KOPT-K1 (cell line): ENCODE results near the gene CYB5R2.

ENCODE experiments used
- H3K27ac ChIP-seq: fragments of 200-600 bp; sonication (generic); 2 replicates; pipeline ENCODE4 v1.5.1; 2016; ENCODE audit warnings: antibody characterized with exemption, mild to moderate bottlenecking, low read depth, low read length; ENCODE audit not compliant: poor library complexity, severe bottlenecking
- H3K36me3 ChIP-seq: fragments of 200-600 bp; sonication (generic); 2 replicates; pipeline ENCODE4 v1.5.1; 2017; ENCODE audit warnings: antibody characterized with exemption, mild to moderate bottlenecking, low read length, moderate library complexity; ENCODE audit not compliant: insufficient read depth
- H3K9me3 ChIP-seq: fragments of 200-600 bp; sonication (generic); 2 replicates; pipeline ENCODE4 v1.5.1; 2017; ENCODE audit warnings: antibody characterized with exemption, low read length, mild to moderate bottlenecking; ENCODE audit not compliant: insufficient read depth, poor library complexity, severe bottlenecking

CYB5R2 gene

DNA sequence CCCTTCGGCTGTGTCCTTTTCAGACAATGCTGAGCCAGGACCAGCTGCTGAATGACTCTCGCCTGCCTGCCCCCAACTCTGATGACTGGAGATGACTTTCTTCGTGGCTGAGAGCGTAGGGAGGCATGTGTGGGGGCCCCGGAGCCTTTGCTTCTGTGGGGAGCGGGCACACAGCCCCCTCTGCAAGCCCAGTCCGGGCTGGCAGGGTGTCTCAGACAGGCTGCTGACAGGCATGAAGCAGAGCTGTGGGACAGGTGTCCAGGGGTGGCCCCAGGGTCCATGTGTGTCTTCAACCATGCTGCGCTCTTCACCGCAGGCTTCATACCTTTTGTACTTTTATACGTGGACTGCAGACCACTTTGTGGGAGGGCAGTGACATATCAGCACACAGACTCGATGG lies 16.6 kb downstream of the CYB5R2 start:
- Histone ChIP-seq H3K36me3 (no peaks in the 10 kb centered on the region), H3K27ac (no peak overlapping the region), H3K9me3 (no peaks in the 10 kb centered on the region)

DNA sequence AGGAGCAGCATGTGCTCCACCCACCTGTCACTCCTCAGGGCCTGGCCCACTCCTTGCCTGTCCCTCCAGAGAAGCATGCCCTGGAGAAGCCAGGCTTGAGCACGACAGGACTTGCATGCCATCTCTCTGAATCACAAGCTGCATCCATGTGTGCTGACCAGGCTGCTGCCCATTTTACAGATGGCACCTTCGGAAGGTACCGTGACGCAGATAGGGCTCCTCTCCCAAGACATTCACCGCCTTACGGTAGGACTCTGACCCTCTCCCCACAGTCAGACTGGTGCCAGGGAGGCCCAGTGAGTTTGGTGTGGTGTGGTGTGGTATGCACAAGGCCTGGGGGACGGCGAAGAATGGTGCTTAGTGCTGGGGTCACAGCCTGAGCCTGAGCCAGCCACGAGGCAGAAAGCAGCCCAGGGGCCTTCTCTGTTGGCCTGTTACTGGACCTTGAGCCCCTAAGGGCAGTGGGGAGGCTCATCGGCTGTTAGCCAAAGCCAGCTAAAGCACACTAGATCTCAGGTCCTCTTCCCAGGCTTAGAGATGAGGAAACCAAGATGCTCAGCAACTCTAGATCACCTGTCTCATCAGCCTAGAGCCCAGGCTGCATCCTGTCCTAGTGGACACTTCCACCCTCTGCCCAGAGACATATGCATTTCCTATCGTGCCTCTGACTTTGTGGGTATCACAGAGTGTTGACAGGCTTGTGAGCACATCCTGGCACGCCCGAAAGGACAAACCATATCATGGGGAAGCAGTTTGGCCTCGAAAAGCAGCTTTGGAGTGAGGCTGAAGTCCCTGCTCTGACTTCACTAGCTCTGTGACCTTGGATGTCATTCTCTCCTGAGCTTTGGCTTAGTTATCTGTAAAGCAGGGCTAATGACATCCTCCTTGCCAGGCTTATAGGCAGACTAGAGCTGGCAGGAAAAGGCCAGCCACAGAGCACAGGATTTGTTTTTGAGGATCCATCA lies 17.8 kb downstream of the CYB5R2 start:
- Histone ChIP-seq H3K36me3 (no peaks in the 10 kb centered on the region), H3K27ac (no peak overlapping the region)

DNA sequence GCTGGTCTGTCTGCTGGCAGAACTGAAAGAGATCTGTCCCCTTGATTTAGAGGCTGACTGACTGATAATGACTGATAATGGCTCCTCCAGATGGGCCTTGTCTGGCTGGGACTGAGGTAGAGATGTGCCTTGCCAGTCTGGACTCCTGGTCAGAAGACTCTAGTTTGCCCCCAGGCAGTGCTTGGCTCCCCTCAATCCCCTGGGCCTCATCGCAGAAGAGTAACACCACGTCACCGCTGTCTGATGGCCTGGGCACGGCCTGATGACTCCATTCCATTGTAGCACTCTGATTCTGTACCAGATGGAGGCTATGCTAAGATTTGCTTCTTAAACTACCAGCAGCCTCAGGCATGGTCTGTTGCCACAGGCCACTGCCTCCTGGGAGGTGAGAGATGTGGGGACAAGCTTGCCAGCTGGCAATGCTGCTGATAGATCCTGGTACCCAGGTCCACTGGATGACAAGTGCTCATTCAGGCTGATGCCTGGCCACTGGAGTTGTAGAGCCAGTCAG lies 19.1 kb downstream of the CYB5R2 start:
- Histone ChIP-seq H3K9me3 (no peaks in the 10 kb centered on the region), H3K27ac (no peak overlapping the region), H3K36me3 (no peaks in the 10 kb centered on the region)

More for the DNA sequence above, 17.8 kb downstream of the CYB5R2 start:
- no peaks in the 10 kb centered on the region for H3K9me3 ChIP-seq

DNA sequence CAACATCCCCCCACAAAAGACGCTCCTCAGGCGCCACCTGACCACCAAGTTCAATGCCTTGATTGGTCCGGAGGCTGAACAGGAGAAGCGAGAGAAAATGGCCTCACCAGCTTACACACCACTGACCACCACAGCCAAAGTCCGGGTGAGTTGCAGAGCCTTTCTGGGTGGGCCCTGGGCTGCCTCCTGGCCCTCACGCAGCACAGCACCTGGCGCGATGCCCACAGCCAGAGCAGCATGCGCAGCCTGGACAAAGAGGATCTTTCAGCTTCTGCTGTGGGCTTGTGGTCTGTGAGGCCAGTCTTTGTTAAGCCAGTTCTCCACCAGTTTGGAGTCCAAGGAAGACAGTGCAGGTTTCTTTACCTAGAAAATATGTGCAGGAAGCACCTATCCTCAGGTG lies 21.6 kb downstream of the CYB5R2 start:
- H3K27ac ChIP-seq: no peak overlapping the region
- H3K36me3 ChIP-seq: no peaks in the 10 kb centered on the region
- no peaks in the 10 kb centered on the region for H3K9me3 ChIP-seq

DNA sequence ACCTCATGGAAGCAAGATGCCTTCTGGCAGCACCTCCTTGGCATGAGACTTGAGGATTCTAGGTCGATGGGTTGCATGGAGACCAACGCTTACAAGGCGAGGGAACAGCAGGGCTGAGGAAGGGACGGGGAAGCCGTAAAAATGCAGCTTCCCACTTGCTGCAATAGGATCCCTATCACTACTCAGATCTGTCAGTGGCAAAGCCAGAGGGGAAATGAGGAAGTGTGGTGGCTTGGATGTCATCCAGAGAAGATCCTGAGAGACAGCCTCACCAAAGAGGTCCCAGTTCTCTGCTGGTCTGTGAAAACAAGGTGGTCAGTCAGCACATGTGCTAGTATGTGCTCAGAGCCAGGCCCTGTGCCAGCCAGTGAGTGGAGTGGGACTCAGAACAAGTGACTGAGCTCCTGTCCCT lies 22.2 kb downstream of the CYB5R2 start:
- no peaks in the 10 kb centered on the region for H3K9me3 ChIP-seq
- no peak overlapping the region for H3K27ac ChIP-seq
- H3K36me3 ChIP-seq: no peaks in the 10 kb centered on the region

DNA sequence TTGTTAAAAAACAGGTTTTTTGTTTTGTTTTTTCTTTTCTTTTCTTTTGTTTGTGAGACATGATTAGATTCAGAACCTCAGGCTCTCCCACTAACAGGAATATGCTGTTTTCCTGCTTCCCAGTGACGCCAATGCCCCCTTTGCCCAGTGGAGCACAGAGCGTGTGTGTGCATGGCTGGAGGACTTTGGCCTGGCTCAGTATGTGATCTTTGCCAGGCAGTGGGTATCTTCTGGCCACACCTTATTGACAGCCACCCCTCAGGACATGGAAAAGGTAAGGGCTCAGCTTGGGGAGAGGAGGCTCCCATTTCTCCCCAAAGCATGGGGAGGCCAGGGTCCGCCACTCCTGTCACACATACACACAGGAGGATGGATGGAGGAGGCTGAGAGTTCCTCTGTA lies 25.0 kb downstream of the CYB5R2 start:
- Histone ChIP-seq H3K9me3 (no peaks in the 10 kb centered on the region), H3K27ac (no peak overlapping the region), H3K36me3 (no peaks in the 10 kb centered on the region)

DNA sequence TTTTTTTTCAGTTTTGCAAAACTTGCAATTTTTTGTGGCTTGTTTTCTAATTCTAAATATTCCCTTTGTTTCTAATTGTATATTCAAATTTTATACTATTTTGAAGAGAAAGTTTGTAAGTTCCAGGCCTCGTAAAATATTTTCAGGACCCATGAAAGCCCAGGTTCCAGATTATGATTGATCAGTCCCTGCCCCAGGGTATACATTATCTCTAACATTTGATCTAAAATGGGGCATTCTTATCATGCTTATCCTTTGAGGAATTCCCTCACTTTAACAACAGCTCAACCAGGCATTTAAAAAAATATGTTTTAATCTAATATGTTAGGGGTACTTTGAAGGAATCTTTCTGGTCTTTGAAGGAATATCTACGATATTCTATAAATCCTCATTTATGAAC lies 26.4 kb downstream of the CYB5R2 start:
- Histone ChIP-seq H3K36me3 (no peaks in the 10 kb centered on the region), H3K9me3 (no peaks in the 10 kb centered on the region), H3K27ac (no peak overlapping the region)

DNA sequence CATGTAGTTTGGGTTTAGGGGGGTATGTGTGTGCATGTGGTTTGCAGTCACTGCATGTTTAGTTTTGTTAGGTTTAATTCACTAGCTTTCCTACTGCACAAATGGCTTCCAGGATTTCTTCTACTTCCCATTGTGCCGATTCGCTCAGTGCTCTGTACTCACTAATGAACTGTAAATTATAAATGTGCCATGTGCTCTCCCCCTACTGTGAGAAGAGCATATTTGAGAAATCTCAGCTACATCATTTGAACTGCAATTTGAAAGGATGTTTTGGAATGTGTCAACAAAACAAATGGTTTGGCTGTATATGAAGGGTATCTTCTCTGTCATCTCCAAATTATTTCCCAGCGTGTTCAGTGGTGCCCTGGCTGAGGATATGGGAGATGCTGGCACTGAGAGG lies 28.1 kb downstream of the CYB5R2 start:
- H3K9me3 ChIP-seq: no peaks in the 10 kb centered on the region
- no peaks in the 10 kb centered on the region for H3K36me3 ChIP-seq
- no peak overlapping the region for H3K27ac ChIP-seq

DNA sequence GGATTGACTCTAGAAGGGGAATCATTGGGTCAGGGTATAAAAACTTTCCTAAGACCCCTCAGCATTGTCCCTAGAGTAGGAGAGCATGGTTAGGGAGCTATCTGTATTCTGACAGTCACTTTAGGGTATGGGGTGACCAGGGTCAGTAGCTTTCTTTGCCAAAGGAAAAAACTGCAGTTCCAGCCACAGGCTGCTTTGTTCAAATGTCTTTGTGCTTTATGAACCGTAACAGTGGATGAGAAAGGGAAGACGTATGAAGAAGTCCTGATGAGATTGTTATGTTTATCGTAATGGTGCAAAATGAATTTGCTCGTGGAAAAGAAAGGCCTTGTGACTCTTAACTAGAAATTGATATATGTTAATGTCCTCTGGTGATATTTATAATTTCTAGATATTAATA lies 30.0 kb downstream of the CYB5R2 start:
- Histone ChIP-seq H3K36me3 (no peaks in the 10 kb centered on the region), H3K9me3 (no peaks in the 10 kb centered on the region)

DNA sequence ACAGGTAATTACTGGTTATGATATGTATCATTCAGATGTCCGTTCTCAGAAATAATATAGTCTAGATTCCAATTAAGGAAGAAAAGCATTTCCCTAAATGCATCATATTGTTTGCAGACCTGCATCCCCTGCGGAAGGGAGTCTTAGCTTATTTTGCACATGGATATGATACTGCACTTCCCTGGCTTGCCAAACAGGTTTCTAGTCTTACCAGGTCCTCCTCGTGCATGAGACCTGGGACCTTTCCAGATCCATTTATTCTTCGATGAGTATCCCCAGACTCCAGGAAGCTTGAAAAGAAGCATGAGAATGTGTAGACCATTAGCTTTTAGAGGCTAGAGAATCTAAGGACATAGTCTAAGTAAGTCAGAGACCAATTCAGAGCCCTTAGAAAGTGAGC lies 30.6 kb downstream of the CYB5R2 start:
- Histone ChIP-seq H3K9me3 (no peaks in the 10 kb centered on the region), H3K36me3 (no peaks in the 10 kb centered on the region), H3K27ac (no peak overlapping the region)

More for the DNA sequence above, 30.0 kb downstream of the CYB5R2 start:
- H3K27ac ChIP-seq: no peak overlapping the region

DNA sequence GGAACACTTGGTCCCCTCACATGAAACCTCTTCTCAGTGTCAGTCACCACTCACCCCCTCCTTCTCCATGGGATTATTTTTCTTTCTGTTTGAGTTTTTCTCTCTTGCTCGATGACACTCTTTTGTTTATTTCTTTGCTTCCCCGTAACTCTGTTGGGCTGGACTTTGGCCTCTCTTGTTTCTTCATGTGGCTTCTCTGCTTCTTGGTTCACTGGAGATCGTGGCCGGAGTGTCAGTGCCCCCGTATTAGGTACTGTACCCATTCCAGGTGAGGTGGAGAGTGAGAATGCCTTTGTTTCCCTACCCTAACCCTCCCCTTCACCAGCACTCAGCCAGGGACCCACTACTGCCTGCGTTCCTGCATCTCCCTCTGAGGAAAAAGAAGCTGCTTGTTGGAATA lies 32.5 kb downstream of the CYB5R2 start:
- H3K9me3 ChIP-seq: no peaks in the 10 kb centered on the region
- no peaks in the 10 kb centered on the region for H3K36me3 ChIP-seq

DNA sequence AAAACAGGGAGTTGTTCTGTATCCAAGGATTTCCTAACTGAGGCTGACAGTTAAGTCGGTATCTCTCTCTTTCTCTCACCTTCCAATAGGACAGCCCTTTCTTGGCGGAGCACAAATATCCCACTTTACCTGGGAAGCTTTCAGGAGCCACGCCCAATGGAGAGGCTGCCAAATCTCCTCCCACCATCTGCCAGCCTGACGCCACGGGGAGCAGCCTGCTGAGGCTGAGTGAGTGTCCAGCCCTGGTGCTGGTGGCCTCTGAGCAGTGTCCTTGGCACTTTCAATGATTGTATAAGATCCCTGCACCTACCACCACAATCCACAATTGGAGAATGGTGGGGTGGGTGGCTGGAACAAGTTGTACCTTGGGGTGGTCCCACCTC lies 33.7 kb downstream of the CYB5R2 start:
- Histone ChIP-seq H3K9me3 (no peaks in the 10 kb centered on the region), H3K36me3 (no peaks in the 10 kb centered on the region), H3K27ac (no peak overlapping the region)

More for the DNA sequence above, 32.5 kb downstream of the CYB5R2 start:
- no peak overlapping the region for H3K27ac ChIP-seq

DNA sequence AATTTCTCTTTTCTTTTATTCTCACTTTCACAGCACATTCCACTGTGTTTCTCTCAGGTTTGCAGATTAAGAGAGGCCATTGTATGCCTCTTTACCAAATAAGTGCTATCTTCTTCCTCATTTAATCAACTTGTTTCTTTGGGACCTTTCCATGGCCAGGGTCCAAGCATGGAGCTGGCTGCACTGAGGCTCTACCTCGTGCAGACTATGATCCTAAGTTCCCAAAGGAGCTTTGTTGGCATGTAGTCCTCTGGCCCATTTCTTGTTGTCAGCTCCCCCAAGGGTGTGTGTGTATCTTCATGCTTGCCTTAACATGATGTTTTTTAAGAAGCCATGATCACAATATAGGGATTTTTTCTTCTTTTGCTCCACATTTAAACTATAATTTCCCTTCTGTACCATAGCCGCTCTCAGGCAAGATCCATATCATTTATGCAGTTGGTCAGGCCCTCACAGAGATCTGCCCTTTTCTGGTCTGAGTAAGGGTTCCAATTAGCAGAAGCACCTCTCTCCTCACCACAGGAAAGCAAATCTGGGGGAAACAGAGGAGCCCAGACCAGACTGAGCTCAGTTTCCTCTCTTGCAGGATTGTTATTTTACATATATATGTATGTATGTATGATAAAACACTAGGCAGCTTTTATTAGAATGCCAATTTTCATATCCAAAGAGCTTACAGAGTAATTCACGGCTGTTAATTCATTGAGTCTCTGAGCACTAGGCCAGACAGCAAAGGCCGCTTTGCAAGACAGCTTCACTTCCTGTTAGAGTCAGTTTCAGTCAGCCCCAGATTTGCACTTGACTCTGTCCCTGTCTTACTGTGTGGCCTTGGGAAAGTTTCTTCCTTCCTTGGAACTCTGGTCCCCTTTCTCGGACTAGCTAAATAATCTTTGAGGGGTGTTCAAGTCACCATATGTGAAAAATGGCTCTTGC lies 34.3 kb downstream of the CYB5R2 start:
- Histone ChIP-seq H3K9me3 (no peaks in the 10 kb centered on the region), H3K27ac (no peak overlapping the region), H3K36me3 (no peaks in the 10 kb centered on the region)

DNA sequence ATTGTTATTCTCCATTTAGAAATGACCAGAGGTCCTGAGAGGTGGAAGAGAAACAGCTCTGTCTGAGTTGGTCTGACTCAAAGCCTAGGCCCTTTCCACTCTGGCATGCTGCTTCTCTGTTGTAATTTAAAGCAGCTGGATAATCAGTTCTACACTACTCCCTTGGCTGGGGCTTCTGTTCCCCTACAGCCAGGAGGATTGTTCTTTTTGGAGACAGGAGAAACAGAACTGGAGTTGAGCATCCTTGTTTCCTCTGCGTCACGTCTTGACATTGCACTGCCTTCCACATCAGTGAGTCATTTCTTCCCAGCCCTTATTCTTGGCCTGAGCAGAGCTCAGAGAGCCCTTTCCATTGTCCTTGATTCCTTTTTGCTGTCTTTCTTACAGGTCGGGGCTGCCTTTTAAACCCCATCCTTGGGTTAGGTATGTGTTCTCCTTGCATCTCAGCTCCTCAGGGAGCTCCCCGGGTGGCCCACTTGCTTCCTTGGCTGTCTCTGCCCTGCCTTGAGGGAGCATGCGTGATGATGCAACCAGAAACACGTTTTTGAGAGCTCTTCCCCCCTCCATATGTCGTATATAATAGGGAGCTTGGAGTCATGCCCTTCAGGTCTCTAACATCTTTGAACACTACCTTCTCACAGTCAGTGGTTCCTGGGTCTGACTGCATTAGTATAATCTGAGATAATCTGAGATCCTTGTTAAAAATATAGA lies 35.7 kb downstream of the CYB5R2 start:
- Histone ChIP-seq H3K27ac (no peak overlapping the region), H3K9me3 (no peaks in the 10 kb centered on the region), H3K36me3 (no peaks in the 10 kb centered on the region)
